GM19240 (cell line): ENCODE results near the gene DLEU7.

Source experiments
- DNase-seq: peaks from one replicate; pipeline ENCODE4 v3.0.0; 2011; ENCODE audit warnings: low spot score; ENCODE audit not compliant: insufficient read length

DLEU7 gene

DNA sequence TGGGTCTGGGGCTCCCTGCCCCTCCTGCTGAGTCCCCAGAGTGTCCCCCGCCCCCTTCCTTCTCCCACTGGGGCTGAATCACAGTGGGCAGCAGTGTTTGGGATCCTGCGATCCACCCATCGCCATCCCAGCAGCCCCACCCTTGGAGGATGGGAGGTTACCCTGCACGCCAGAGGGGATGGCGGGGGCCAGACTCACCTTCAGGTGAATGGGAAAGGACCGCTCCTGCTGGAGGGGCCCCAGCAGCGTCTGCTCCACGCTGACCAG, 569 bp downstream of the DLEU7 start:
- DNase-seq: no peak

DNA sequence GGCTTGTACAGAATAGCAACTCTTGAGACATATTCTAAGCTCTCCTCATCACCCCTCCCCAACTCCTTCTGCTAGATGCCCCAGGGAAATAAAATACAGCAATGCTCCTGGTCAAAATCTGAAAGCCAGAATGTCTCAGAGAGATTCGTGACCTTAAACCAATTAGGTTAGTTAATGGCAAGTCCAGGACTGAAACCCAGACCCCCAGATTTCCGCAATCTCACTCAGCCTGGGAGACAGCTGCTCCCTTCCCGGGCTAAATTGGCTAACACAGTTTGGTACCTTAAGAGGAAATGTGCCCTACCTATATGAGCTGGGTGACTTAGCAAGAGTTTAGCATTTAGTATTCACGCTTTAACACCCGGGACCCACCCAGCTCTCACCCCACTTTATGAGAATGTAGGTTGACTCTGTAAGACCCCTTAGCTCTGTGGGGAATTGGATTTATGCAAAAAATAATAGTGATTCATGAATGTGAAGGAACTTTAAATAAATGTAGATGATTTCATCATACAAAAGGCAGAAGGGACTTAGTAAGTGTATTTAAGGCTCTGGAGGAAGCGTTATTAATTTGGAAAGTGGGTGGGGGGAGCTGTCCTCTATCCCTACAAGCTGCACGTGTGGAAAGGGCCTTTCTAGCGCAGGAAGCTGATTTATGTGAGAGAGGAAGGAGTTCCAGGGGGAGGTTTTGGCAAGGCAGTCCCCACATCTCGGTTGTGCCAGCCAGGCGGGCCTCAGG, 1.1 kb downstream of the DLEU7 start:
- no peak for DNase-seq

DNA sequence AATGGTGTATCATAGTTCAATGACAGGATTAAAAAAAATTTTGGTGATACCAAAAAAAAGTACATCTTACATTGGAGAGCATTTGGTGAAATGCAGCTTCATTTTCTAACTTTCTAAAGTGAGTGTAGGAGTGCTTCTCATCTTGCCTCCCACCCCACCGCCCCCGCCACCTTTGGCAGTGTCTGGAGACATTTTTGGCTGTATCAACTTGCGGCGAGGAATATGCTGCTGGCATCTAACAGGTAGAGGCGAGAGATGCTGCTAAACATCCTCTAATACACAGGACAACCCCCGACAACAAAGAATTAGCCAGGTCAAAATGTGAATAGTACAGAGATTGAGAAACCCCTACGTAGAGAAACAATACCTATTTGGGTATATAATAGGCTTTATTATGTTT, 1.7 kb downstream of the DLEU7 start:
- DNase-seq: no peak

DNA sequence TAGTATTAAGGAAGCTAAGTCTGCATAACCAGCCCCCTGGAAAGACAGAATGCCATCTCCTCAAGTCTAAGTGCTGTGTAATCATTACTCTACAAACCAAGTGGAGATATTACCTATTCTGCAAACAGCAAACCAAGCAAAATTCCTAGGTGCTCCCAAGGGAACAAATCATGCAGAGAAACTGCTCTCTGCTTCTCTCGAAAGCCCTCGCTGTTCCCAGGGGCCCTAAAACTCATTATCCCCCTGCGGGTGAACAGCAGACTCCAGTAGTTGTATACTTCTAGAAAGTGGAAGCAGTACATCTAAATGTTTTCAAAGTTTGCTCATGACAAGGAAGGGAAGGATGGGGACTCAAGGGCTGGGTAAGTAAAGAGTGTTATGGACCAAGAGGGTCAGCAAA, 3.2 kb downstream of the DLEU7 start:
- no peak for DNase-seq

DNA sequence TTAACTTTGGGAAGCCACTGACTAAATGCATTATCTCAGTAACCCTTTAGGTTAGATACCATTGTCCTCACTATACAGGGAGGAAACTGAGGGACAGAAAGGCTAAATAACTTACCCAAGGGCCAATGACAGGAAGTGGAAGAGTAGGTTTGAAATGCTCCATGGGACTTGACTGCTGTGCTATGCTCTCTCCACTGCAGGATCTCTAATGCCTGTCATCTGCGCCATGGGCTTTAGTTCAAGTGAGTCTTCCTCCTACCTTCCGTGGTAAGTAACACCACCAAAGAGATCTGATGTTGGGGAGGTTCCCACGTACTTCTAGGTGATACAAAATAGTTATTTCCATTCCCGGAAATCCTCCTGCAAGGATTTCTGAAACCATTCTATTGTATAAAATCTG, 3.7 kb downstream of the DLEU7 start:
- DNase-seq: no peak

DNA sequence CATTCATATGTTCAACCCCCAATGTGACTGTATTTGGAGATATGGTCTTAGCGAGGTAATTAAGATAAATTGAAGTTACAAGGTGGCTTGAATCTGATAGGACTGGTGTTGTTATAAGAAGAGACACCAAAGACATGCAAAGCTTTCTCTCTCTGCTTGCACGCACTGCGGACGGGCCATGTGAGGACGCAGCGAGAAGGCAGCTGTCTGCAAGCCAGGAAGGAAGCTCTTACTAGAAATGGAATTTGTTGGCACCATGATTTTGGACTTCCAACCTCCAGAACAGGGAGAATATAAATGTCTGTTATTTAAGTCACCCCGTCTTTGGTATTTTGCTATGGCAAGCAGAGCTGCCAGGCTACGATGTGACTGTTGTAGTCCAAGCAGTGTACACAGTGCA, 4.8 kb downstream of the DLEU7 start:
- no peak for DNase-seq

DNA sequence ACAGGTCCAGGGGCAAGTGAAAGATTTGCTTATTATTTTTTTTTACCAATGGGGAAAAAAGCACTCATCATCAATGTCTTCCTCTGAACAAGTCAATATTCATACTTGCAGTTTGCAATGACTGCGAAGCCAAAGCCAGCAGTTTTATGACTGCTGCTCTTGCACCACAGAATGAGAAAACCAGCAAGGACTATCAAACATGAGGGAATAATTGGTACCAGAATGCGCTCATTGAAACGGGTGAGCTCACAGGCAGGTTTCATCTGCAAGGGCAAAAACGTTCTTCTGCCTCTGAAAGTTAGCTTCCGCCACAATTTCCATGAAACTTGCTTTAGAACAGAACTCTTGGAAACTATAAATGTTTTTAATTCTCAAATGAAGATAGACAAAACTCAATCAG, 5.5 kb downstream of the DLEU7 start:
- DNase-seq: no peak

DNA sequence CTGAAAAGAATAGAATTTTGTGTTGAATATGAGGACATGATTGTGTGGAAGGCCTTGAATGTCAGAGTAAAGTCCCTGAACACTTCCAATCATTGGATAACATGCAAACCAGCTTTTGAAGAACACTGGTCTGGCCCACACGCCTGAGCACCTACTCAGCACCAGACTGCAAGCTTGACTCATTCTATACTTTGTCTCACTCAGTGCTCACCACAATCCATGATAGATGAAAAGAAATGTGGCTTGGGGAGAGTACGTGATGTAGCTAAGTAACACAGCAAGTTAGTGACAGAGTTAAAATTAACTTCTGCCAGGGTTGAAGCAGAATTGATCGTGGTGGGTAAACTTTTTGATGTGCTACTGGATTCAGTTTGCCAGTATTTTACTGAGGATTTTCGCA, 12.0 kb downstream of the DLEU7 start:
- DNase-seq: no peak

DNA sequence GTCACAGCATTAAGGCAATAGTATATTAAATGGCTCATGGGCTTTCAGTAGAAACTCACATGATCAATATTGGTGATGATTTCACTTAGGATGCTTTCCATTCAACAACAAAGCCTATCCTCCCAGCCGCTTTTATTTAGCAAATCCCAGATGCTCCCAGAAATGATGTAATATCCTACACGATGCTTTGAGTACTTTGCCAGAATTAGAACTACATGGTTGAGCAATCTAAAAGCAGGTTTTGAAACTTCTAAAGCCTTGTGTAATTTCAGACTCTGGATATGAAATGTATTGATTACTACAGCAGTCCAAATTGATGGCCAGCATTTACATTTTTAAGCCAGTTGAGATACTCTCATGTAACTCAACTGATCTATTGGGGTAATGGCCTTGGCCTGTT, 13.6 kb downstream of the DLEU7 start:
- no peak for DNase-seq

DNA sequence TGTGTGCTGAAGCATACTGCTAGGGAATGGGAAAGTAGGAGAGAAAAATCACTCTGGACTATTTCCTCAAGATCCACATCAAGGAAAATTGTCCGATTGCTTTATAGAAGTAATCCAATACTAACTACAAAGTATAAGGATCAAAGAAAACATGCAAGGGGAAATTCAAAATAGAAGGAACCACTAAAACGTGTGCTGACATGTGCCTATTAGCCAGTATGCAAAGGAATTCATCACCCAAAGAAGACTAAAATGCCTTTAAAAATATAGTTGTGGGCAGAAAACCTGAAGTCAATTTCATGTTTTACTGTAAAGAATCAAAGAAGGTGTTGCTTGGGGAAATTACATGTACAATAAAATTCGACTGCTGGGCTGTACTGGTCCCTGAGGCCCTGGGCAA, 14.3 kb downstream of the DLEU7 start:
- DNase-seq: no peak

DNA sequence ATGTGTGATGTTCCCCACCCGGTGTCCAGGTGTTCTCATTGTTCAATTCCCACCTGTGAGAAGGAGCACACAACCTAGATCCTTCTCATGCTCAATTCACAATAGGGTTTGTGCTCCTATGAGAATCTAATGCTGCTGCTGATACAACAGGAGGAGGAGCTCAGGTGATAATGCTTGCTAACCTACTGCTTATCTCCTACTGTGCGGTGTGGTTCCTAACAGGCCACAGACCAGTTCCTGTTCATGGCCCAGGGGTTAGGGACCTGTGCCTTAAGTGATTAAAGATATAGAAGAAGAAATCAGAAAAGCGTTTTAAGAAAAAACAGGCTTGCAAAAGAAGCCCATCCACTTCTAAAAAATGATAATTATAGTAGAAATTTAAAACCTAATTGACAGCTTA, 17.5 kb downstream of the DLEU7 start:
- no peak for DNase-seq

DNA sequence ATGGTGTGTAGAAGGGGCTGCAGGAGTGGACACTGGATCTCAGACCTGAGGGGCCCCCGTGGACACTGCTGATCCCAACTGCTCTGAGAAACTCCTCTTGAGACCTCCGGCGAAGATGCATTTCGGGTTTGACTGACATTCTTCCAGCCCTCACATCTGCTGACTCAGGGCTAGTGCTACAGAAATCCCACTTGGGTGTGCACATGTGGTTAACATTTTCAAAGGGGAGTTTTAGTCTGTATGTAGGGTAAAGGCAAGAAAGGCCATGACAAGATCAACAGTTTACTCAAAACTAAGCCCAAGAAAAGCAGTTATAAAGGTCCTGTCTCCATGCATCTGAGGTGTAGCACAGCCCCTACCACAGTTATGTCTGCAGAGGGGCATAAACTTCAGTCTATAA, 31.2 kb downstream of the DLEU7 start:
- DNase-seq: no peak

DNA sequence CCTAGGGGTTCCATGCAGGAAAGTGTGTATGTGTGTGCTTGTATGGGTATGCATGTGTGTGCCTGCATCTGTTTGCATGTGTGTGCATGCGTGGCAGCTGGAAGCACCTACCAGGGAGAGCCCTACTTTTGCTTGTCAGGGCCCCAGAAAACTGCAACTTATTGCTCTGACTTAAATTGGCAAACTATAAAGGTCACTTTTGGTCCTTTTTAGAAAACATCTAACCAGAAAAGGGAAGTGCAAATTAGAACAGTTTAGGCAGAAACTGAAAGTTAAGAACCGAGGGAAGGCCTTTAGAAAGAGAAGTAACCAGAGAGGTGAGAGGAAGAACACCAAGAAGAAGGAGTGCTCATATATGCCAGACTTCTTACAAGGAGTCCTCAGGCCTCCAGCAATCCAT, 32.5 kb downstream of the DLEU7 start:
- DNase-seq: no peak

DNA sequence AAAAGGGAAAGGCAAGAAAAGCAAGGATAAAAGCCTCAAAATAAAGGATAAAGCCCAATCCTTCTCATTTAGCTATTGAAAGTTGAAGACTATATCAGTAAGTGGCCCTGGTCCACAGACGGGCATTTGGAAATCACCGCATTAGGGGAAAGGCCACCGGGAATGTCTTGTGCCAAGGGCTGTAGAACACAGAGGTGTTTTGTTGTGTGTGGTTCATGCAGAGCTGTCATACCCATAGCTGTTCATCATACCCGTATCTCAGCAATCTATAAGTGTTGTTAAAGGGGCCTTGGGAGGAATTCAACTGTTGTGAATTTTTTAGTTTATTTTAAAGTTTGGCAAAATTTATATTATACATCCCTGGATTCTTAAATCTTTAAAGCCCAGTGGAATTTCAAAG, 33.0 kb downstream of the DLEU7 start:
- DNase-seq: no peak

DNA sequence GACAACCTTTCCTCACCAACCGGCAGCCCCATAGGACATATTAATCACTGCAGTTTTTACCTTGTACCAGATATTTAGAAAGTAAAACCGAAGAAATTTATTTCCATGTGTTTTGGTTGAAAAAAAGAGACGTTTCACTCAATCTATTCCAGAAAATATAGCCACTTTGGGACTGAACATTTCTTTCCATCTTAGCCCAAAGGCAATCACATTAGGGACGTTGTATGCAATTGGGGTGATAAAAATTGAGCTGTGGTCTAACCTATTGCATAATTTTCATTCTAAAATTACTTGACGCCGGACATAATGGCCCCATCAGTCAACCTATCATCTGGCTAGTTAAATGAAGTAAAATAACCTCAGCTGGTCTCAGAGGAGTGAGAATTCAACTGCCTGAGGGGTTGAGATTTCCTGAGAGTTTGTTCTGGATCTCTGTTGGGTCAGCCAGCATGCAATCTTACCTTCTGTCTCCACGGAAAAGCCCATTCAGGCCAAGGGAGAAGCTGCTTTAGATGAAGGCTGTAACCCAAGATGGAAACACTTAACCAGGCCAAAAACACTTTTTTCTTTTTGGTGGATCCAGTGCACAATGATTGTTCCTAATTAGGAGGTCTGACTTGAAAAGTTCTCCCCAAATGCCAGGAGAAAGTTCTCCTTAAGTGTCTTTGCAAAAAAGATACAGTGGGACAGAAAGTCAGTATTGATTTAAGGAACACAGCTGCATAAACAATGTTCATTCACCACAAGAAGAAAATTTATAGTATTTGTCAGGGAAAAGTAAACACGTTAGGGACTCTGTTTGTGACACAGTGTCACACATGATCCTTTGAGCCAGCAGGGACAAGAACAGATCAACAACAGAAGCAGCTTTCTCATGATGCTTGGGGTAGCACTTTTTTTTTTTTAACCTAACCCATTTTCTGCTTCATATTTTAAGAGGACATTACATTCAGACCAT, 34.1 kb downstream of the DLEU7 start:
- DNase-seq: no peak

DNA sequence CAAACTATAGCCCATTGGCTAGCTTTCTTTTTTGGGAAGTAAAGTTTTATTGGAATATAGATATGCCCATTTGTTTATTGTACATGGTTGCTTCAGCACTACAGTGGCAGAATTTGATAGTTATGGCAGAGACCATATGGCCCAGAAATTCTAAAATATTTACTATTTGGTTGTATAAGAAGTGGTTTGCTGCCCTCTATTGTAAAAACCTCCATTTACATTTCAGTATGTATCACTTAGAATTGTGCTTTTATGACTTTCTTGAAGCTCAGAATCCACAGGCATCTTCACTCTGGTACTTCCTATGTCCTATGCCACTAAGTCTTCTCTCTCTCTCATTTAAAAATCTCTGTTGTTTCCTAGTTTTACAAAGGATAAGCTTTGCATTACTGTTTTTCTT, 37.7 kb downstream of the DLEU7 start:
- DNase-seq: no peak

DNA sequence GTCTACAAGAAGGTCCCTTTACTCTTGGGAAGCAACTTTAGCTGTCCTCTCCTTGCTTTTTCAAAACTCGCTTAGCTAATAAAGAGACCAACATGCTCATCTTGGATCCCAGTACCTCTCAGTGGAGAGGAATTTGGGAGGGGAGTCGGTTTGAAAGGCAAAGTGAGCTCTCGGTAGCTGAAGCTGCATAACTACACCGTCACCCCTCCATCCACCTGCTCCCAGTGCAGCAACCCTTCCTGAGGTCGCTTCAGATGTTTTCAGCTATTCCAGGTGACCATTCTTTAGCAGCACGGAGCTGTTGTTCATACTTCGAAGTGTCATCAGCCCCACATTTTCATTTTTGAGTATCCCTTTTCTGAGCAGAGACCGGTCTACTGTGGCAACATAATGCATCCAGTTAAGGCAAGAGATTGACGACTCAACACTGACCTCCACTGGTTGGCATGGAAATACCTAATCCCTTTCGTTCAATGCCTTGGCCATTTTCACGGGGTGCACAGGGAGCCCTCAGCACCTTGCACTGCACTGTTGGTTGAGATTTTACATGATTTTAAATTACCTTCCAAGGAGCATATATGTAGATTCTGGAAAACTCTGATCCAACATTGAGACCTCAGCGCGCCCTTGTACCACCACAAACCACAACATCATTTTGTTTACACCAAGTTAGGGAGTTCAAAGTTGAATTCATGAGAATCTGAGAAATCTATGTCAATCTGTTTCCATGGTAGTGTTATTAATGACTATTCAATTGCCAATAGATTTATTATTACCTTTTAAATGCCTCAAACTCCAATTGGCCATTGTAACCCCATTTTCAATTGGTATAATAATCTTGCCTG, 42.2 kb downstream of the DLEU7 start:
- peak; percentile 41 for DNase-seq

DNA sequence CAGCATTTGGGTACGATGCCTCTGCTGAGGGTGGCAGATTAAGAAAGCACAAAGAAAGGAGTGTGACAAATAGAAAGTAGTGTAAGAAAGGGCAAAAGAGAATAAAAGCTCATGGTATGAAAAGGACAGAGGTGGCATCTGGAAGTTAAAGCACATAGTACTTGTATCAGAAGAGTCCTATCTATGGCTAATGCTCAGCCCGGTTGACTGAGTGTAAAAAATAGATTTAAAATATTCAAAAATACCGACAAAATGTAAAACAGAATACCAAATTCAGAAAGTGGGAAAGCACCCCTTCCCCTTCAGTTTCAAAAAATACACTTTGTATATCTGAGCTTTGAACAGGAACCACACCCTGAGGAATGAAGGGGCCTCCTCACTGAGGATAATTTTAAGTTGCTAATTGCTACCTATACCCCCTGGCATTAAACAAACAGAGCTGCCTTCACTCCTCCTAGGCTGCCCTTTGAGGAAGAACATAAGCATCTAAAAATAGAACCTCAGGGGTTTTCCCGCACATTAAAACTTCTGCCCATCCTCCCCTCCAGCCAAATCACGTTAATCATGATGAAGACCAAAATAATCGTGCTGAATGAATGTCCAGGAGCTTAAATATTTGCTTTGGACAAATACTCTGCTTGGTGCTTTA, 43.3 kb downstream of the DLEU7 start:
- DNase-seq: no peak

DNA sequence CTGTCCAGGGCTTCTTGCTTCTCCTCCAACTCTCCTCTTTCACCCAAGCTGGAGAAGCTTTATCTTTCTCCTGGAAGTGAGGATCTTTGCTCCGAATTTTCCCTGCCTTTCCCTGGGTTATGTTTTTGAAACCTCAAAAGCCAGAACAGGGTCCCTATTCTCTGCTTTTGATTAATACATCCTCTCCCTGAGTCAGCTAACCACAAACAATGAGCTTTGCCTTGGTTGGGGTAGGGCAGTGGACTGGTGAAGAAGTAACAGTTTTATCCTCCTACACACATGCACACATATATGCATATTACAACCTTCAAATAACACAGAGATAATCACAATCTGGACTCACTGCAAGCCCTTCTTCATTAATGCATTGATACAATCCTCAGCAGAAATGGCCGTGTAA, 44.6 kb downstream of the DLEU7 start:
- DNase-seq: no peak

DNA sequence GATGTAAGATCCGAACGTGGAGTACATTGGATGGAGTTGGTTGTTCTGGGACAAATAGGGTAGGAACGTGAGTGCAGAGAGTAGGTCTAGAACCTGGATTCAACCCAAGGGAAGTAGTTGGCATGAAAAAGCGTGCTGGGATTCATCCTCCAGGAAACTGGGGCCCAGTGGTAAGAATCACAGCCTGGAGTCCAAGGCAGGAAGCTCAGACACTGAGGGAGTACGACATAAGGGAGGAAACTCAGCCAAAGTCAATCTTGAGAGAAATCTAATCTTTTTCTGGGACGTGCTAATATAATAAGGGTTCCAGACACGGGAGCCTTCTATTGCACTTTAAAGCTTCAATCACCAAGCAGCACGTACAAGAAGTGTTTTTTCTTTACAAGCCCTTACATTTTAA, 46.4 kb downstream of the DLEU7 start:
- DNase-seq: no peak

DNA sequence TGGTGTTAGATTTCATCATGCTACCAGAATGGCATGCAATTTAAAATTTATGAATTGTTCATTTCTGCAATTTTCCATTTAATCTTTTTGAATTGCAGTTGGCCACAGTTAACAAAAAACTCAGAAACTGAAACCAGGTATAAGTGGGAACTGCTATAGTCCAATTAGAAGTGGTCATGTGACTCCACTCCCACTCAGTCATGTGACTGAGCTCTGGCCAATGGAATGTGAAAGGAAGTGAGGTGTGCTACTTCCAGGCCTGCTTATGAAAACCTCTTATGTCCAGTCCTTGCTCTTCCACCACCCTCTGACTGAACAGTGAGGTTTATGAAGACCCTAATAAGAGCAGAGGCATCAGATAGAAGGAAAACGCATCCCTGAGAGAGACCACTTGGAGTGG, 47.0 kb downstream of the DLEU7 start:
- DNase-seq: no peak

DNA sequence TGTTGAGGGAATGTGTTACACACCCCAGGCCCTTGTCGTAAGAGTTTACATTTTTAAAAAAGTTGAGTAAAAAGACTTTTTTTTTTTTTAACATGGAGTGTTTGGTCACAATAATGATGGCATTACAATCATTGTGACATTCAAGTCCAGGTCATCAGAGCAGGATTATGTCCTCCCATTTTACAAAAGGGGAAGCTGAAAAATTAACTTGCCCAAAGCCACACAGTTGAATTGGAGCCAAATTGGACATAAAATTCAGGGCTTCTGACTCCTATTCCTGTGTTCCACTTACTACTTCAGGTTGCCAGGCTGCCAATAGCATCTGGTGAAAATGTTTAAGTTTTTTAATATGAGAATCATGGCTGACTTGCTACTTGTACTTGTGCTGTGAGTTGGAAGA, 49.3 kb downstream of the DLEU7 start:
- DNase-seq: no peak
